WI38 (cell line): ENCODE measurements around the gene RNF169.

Experiments
- H3K4me3 ChIP-seq: 2 replicates; pipeline ENCODE4 v1.5.1; 2011; ENCODE audit warnings: low read depth, mild to moderate bottlenecking, control low read depth, low read length
- CTCF ChIP-seq: IDR thresholded peaks from 2 replicates; pipeline ENCODE4 v1.5.1; 2012; ENCODE audit warnings: low read depth, mild to moderate bottlenecking, control low read depth, low read length

Gene RNF169

GRCh38 chr11:74809801-74810200, 61.2 kb downstream of the RNF169 start:
- no peak for TF ChIP-seq CTCF
- H3K4me3 ChIP-seq: no peak overlapping the region

- no peak for TF ChIP-seq CTCF
- H3K4me3 ChIP-seq: no peak overlapping the region
Observed at GRCh38 chr11:74815966-74816365, 67.3 kb downstream of the RNF169 start.

GRCh38 chr11:74816664-74817063, 68.0 kb downstream of the RNF169 start:
- no peak overlapping the region for H3K4me3 ChIP-seq
- no peak for TF ChIP-seq CTCF

GRCh38 chr11:74818283-74818946, 69.8 kb downstream of the RNF169 start:
- no peak for TF ChIP-seq CTCF
- no peak overlapping the region for H3K4me3 ChIP-seq

GRCh38 chr11:74819400-74819799, 70.8 kb downstream of the RNF169 start:
- TF ChIP-seq CTCF: no peak
- H3K4me3 ChIP-seq: no peak overlapping the region

- no peak for TF ChIP-seq CTCF
Observed at GRCh38 chr11:74820763-74821162, 72.1 kb downstream of the RNF169 start.

GRCh38 chr11:74822170-74822569, 73.5 kb downstream of the RNF169 start:
- peak overlapping the region; percentile 18; the same call in 1 of the 2 replicates for H3K4me3 ChIP-seq
- TF ChIP-seq CTCF: no peak

More at GRCh38 chr11:74820763-74821162, 72.1 kb downstream of the RNF169 start:
- no peak overlapping the region for H3K4me3 ChIP-seq
